ENCODE results near the gene PTPRN2. TPM values are rescaled to one million over a fixed set of nuclear protein-coding genes. Genes with fewer than 3 reads are reported as not detected.

PTPRN2 gene
- total and polyA plus RNA-seq, 7 donors, result 3.2 to 7.1 (median 5.5) TPM

GRCh38 chr7:157775021-157775559, 812.5 kb downstream of the PTPRN2 start:
- WGBS, 2 donors, result 83 to 86% methylated on average over 25 of the region's 25 CpGs
- no peak for DNase-seq
- Histone ChIP-seq H3K27me3 (peaks cover 0 to 24% (median 8%) of the 10 kb centered on the region in 3 donors), H3K9me3 (peaks cover 0 to 9% (median 4%) of the 10 kb centered on the region in 4 donors), H3K4me3 (no peak overlapping the region), H3K4me1 (no peaks in the 10 kb centered on the region), H3K27ac (no peak overlapping the region), H3K36me3 (no peaks in the 10 kb centered on the region)
- intact Hi-C loops (cut with DNase I), result no loop called here
- TF ChIP-seq POLR2A (IDR thresholded peaks at IDR 0.05), result no peak
- no peak for TF ChIP-seq EP300 (IDR thresholded peaks at IDR 0.05)
- no peak for TF ChIP-seq POLR2AphosphoS5 (IDR thresholded peaks at IDR 0.05)
- TF ChIP-seq, protein P1, sequence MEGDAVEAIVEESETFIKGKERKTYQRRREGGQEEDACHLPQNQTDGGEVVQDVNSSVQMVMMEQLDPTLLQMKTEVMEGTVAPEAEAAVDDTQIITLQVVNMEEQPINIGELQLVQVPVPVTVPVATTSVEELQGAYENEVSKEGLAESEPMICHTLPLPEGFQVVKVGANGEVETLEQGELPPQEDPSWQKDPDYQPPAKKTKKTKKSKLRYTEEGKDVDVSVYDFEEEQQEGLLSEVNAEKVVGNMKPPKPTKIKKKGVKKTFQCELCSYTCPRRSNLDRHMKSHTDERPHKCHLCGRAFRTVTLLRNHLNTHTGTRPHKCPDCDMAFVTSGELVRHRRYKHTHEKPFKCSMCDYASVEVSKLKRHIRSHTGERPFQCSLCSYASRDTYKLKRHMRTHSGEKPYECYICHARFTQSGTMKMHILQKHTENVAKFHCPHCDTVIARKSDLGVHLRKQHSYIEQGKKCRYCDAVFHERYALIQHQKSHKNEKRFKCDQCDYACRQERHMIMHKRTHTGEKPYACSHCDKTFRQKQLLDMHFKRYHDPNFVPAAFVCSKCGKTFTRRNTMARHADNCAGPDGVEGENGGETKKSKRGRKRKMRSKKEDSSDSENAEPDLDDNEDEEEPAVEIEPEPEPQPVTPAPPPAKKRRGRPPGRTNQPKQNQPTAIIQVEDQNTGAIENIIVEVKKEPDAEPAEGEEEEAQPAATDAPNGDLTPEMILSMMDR (IDR thresholded peaks at IDR 0.05), result no peak

- no peak overlapping the region for H3K27ac ChIP-seq
- TF ChIP-seq EP300 (IDR thresholded peaks at IDR 0.05) (no peak), POLR2AphosphoS5 (IDR thresholded peaks at IDR 0.05) (no peak), POLR2A (IDR thresholded peaks at IDR 0.05) (no peak)
- TF ChIP-seq, protein P1 (IDR thresholded peaks at IDR 0.05), result no peak
- no peak for DNase-seq
- no peaks in the 10 kb centered on the region for H3K4me1 ChIP-seq
- H3K27me3 ChIP-seq, result peaks cover 0 to 28% (median 7%) of the 10 kb centered on the region in 3 donors
- H3K36me3 ChIP-seq, result no peaks in the 10 kb centered on the region
- peaks cover 0 to 9% (median 4%) of the 10 kb centered on the region in 4 donors for H3K9me3 ChIP-seq
- no peak overlapping the region for H3K4me3 ChIP-seq
- 87% methylated on average over 11 of the region's 11 CpGs for WGBS, 2 donors
- intact Hi-C loops (cut with DNase I), result no loop called here
Observed at GRCh38 chr7:157774495-157774894, 813.1 kb downstream of the PTPRN2 start.

DNA sequence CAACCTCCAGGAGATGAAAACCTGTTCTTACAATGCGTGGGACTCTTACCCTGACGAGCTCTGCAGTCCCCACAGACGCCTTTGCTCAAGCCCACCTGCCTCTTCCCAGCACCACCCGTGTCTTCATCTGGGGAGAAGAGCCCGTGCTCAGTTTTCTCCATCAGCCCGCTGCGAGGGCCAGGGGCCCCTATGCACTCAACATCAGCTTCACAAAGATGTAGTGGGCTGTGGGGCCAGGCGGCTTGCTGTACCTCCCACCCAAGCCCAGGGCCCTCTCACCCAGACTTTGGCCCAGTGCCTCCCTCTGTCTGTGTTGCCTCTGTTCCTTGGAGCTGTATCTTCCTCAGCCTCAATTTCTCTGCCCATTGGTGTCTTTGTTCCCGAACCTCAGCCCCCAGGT, 814.3 kb downstream of the PTPRN2 start:
- intact Hi-C loops (cut with DNase I), result no loop called here
- Histone ChIP-seq H3K36me3 (no peaks in the 10 kb centered on the region), H3K4me1 (no peaks in the 10 kb centered on the region), H3K27me3 (peaks cover 0 to 24% (median 0%) of the 10 kb centered on the region in 3 donors), H3K4me3 (no peak overlapping the region), H3K9me3 (peaks cover 0 to 9% (median 4%) of the 10 kb centered on the region in 4 donors), H3K27ac (no peak overlapping the region)
- WGBS, 2 donors, result 86 to 91% methylated on average over 9 of the region's 9 CpGs
- DNase-seq, result no peak
- TF ChIP-seq EP300 (IDR thresholded peaks at IDR 0.05) (no peak), POLR2AphosphoS5 (IDR thresholded peaks at IDR 0.05) (no peak), POLR2A (IDR thresholded peaks at IDR 0.05) (no peak)
- TF ChIP-seq, protein P1 (IDR thresholded peaks at IDR 0.05), result no peak

DNA sequence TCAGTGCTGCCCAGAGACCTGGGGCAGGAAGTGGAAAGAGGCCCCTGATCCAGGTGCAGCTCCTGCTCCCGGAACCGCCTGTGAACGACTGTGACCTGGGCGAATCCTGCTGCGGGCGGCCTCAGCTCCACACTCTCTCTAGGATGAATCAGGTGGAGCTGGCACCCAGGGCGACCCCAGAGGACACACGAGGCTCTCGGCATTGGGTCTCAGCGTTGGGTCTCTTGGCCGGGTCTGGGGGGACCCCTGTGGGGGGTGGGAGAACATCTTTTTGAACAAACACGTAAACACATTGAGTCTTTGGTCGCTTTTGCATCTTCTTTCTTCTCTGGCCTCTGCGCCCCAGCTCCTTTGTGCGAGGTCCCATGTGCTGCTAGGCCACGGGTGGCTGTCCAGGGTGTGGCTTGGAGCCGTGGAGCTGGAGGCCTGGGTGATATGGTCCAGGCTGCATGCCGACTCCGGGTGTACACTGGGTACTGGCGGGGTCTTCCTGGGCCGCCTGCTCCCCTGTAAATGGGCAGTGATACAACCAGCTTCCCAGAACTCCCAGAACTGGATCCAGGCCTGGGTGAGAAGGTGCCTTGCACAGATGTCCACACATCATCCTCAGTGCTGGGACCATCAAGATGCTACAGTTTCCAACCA, 815.0 kb downstream of the PTPRN2 start:
- H3K27me3 ChIP-seq, result peaks cover 0 to 27% (median 0%) of the 10 kb centered on the region in 3 donors
- peaks cover 0 to 9% (median 4%) of the 10 kb centered on the region in 4 donors for H3K9me3 ChIP-seq
- intact Hi-C loops (cut with DNase I), result no loop called here
- no peak for TF ChIP-seq POLR2AphosphoS5 (IDR thresholded peaks at IDR 0.05)
- TF ChIP-seq EP300 (IDR thresholded peaks at IDR 0.05), result no peak
- TF ChIP-seq POLR2A (IDR thresholded peaks at IDR 0.05), result no peak
- no peak overlapping the region for H3K27ac ChIP-seq
- 89 to 90% methylated on average over 21 of the region's 21 CpGs for WGBS, 2 donors
- H3K4me3 ChIP-seq, result no peak overlapping the region
- H3K4me1 ChIP-seq, result no peaks in the 10 kb centered on the region
- DNase-seq, result no peak
- no peaks in the 10 kb centered on the region for H3K36me3 ChIP-seq

GRCh38 chr7:157771689-157772088, 815.9 kb downstream of the PTPRN2 start:
- Histone ChIP-seq H3K9me3 (peaks cover 0 to 9% (median 4%) of the 10 kb centered on the region in 4 donors), H3K4me3 (no peak overlapping the region), H3K4me1 (no peaks in the 10 kb centered on the region), H3K27ac (no peak overlapping the region), H3K36me3 (no peaks in the 10 kb centered on the region), H3K27me3 (peaks cover 0 to 21% (median 0%) of the 10 kb centered on the region in 3 donors)
- DNase-seq, result no peak
- TF ChIP-seq POLR2AphosphoS5 (IDR thresholded peaks at IDR 0.05), result no peak
- no peak for TF ChIP-seq POLR2A (IDR thresholded peaks at IDR 0.05)
- TF ChIP-seq, protein P1 (IDR thresholded peaks at IDR 0.05), result no peak
- TF ChIP-seq EP300 (IDR thresholded peaks at IDR 0.05), result no peak
- WGBS, 2 donors, result 93 to 94% methylated on average over 6 of the region's 6 CpGs
- intact Hi-C loops (cut with DNase I), result no loop called here

Measured in sigmoid colon (tissue), 7 donors.